Measurements from ENCODE around the gene TOPAZ1.
A peak's percentile ranks its signal among the peaks of the same experiment; 100 is the strongest.

The TOPAZ1 gene

GRCh38 chr3:44241706-44242105, at the start of gene TOPAZ1:
Gene TOPAZ1 (plus strand): TSS chr3:44241886. CDS start chr3:44242054, 168 bp downstream.
- DNase-seq: no peak

GRCh38 chr3:44198284-44199269, 43.1 kb upstream of the TOPAZ1 start:
- DNase-seq: peak; percentile 46

- no peak for DNase-seq
Observed at GRCh38 chr3:44206261-44206660, 35.4 kb upstream of the TOPAZ1 start.

- no peak for DNase-seq
Observed at GRCh38 chr3:44206862-44207652, 34.6 kb upstream of the TOPAZ1 start.

GRCh38 chr3:44208086-44208485, 33.6 kb upstream of the TOPAZ1 start:
- DNase-seq: no peak

- no peak for DNase-seq
Observed at GRCh38 chr3:44208568-44208967, 33.1 kb upstream of the TOPAZ1 start.

- DNase-seq: no peak
Observed at GRCh38 chr3:44210967-44211366, 30.7 kb upstream of the TOPAZ1 start.

GRCh38 chr3:44222337-44222736, 19.3 kb upstream of the TOPAZ1 start:
- no peak for DNase-seq

- DNase-seq: no peak
Observed at GRCh38 chr3:44223299-44223698, 18.4 kb upstream of the TOPAZ1 start.

- DNase-seq: no peak
Observed at GRCh38 chr3:44224131-44224530, 17.6 kb upstream of the TOPAZ1 start.

GRCh38 chr3:44226573-44226972, 15.1 kb upstream of the TOPAZ1 start:
- DNase-seq: no peak

- DNase-seq: no peak
Observed at GRCh38 chr3:44227632-44228031, 14.1 kb upstream of the TOPAZ1 start.

GRCh38 chr3:44228900-44229299, 12.8 kb upstream of the TOPAZ1 start:
- no peak for DNase-seq

GRCh38 chr3:44232407-44232806, 9.3 kb upstream of the TOPAZ1 start:
- no peak for DNase-seq

- DNase-seq: no peak
Observed at GRCh38 chr3:44234648-44235268, 6.9 kb upstream of the TOPAZ1 start.

- DNase-seq: peak; percentile 30
Observed at GRCh38 chr3:44235604-44236484, 5.8 kb upstream of the TOPAZ1 start.

- DNase-seq: no peak
Observed at GRCh38 chr3:44236485-44236908, 5.2 kb upstream of the TOPAZ1 start.

GRCh38 chr3:44237161-44237560, 4.5 kb upstream of the TOPAZ1 start:
- DNase-seq: no peak

GRCh38 chr3:44237665-44238064, 4.0 kb upstream of the TOPAZ1 start:
- DNase-seq: no peak

GRCh38 chr3:44238889-44239288, 2.8 kb upstream of the TOPAZ1 start:
- no peak for DNase-seq

- no peak for DNase-seq
Observed at GRCh38 chr3:44240061-44240460, 1.6 kb upstream of the TOPAZ1 start.

- no peak for DNase-seq
Observed at GRCh38 chr3:44242721-44243120, 1.0 kb downstream of the TOPAZ1 start.
